Activated T-cell treated with anti-CD3 and anti-CD28 coated beads, Interleukin-2, amount 50 U/mL, for 48 hours (primary cell): ENCODE measurements around the gene CHD3.
"Not testable (repeated sequence)": the region's sequence is repeated elsewhere in the genome, so short reads cannot be mapped to it uniquely, and the experiment has no call there.

Source experiments
- DNase-seq, 2 experiments: peaks; one replicate each; pipeline ENCODE4 v3.0.0-alpha.2; 2020

CHD3 gene

DNA sequence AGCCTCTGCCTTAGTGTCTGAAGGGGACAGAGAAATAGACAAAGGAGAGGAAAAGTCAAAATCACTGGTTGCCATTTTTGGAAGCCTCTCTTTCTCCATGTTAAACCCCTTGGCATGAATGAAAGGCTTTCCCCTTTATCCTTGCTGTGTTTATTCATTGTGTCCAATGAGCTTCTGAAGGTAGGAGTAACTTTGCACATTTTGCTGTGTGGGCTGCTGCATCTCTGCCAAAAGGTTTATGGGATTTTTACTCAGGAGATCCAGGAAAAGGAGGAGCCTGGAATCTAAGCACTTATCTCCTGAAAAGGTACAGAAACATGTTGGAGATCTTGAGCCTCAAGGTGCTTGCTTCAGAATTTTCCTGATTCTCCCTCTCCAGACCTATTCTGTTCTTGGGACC, 47.3 kb downstream of the CHD3 start:
- DNase-seq: no peak

DNA sequence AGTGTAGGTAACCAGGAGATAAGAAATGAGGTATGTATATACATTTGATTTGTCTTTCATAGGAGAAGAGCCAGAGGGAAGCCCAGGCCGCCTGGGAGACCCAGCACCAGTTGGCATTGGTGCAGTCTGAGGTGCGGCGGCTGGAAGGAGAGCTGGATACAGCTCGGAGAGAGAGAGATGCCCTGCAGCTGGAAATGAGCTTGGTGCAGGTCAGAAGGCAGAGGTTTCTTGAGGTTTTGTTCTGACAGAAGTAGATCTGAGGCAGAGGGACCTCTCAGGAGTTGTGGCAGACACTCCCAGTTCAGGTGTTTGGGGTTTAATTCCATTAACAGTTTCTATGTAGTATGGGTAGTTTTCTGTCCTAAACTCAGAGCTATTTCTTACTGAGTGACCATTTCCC, 51.4 kb downstream of the CHD3 start:
- DNase-seq: no peak

DNA sequence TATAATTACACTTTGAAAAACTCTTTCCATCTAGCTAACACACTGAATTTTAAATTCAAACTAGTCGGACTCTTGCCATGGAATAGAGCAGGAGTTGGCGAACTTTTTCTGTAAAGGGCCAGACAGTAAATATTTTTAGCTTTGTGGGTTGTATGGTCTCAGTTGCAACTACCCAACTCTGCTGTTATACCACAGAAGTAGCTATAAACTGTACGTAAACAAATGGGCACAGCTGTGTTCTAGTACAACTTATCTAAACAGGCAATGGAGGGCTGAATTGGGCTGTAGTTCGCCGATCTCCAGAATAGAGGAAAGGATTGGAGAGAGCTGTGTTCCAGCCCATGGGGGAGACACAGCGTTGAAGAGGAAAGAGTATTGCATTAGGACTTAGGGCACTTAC, 52.2 kb downstream of the CHD3 start:
- DNase-seq: no peak

DNA sequence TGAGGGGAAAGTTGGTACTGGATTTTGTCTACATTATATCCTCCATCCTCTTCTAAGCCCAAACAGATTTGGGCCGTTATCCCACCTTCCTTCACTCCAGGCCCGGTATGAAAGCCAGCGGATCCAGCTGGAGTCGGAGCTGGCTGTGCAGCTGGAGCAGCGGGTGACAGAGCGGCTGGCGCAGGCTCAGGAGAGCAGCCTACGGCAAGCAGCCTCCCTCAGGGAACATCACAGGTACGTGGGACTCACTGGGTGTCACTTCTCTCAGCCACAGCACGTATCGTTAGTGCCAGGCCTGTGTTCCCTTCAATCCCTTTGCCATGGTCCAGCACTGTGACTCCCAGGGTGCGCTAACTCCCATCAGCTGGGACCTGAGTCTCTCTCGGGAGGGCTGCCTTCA, 54.7 kb downstream of the CHD3 start:
- DNase-seq: no peak

DNA sequence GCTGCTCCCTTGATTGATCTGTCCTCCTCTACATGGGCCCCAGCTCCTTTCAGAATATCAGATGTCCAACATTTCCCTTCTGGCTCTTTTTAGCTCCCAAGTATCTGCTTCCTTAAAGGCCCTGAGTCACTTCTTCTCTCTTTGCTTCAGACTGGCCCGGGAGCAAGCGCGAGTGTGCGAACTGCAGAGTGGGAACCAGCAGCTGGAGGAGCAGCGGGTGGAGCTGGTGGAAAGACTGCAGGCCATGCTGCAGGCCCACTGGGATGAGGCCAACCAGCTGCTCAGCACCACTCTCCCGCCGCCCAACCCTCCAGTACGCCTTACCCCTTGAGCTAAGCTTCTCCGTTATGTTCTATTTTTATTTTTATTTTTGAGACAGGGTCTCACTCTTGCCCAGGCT, 55.7 kb downstream of the CHD3 start:
- DNase-seq: no peak

DNA sequence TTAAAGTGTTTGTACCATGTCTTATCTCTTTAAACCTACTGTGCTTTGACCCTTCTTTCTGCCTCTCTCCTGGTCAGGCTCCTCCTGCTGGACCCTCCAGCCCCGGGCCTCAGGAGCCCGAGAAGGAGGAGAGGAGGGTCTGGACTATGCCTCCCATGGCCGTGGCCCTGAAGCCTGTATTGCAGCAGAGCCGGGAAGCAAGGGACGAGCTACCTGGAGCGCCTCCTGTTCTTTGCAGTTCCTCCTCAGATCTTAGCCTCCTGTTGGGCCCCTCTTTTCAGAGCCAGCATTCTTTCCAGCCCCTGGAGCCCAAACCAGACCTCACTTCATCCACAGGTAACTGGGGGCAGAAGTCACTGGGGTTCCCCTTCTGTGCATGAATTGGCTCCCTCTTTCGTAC, 57.1 kb downstream of the CHD3 start:
- DNase-seq: no peak

DNA sequence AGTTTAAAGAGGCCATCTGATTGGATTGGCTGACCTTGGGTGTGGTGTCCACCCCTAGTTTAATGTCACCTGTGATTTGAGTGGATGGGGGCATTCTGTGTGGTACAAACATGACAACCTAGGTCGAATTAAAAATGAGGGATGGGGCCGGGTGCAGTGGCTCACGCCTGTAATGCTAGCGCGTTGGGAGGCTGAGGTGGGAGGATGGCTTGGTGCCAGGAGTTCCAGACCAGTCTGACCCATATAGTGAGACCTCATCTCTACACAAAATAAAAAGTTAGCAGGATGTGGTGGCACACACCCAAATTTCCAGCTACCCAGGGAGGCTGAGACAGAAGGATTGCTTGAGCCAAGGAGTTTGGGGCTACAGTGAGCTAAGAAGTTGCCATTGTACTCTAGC, 57.9 kb downstream of the CHD3 start:
- no peak for DNase-seq

DNA sequence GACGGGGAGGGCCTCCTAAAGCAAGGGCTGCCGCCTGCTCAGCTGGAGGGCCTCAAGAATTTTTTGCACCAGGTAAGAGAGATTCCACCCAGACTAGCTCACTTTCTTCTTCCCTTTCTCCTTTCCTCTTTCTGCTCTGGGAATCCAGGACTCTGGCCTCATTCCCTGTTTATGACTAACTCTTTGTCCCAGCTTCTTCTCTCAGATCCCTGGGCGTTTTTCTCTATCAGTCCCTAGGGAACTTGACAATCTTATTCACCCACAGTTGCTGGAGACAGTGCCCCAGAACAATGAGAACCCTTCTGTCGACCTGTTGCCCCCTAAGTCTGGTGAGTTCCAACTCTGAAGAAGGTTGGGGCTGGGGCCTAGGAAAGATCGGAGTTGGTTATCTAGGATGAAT, 59.1 kb downstream of the CHD3 start:
- DNase-seq: no peak

DNA sequence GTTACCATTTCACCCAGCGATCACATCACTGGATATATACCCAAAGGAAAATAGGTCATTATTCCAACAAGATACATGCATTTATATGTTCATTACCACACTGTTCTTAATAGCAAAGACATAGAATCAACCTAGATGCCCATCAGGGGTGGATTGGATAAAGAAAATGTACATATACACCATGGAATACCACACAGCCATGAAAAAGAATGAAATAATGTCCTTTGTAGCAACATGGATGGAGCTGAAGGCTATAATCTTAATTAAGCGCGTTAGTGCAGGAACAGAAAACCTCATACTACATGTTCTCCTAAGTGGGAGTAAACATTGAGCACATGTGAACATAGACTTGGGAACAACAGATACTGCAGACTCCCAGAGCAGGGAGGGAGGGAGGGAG, 62.0 kb downstream of the CHD3 start:
- no peak for DNase-seq

DNA sequence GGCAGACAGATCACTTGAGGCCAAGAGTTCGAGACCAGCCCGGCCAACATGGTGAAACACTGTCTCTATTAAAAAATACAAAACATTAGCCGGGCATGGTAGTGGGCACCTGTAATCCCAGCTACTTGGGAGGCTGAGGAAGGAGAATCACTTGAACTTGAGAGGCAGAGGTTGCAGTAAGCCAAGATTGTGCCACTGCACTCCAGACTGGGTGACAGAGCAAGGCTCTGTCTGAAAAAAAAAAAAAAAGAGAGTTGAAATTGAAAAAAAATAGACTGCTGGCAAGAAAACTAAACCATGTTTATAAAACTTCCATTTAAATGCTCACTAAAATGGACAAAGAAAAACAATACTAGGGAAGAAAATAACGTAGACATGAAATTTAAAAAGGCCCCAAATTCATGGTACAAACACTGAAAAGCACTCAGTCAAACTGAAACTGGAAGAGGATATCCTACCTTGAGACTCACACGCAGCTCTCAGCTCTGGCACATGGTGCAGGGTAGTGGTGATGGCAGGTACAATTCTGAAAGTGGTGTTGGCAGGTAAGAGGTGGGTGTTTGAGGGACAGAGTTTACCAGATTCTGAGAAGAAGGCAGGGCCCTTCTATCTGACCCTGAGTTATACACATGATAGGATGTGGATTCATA, 62.7 kb downstream of the CHD3 start:
- DNase-seq: peak; percentile 51 to 57

DNA sequence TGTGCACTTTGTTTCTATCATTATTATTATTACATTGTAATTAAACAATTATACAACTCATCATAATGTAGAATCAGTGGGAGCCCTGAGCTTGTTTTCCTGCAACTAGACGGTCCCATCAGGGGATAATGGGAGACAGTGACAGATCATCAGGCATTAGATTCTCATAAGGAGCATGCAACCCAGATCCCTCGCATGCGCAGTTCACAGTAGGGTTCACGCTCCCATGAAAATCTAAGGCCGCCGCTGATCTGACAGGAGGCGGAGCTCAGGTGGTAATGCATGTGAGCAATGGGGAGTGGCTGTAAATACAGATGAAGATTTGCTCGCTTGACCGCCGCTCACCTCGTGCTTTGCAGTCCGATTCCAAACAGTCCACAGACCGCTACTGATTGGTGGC, 64.7 kb downstream of the CHD3 start:
- DNase-seq: not testable (repeated sequence)

DNA sequence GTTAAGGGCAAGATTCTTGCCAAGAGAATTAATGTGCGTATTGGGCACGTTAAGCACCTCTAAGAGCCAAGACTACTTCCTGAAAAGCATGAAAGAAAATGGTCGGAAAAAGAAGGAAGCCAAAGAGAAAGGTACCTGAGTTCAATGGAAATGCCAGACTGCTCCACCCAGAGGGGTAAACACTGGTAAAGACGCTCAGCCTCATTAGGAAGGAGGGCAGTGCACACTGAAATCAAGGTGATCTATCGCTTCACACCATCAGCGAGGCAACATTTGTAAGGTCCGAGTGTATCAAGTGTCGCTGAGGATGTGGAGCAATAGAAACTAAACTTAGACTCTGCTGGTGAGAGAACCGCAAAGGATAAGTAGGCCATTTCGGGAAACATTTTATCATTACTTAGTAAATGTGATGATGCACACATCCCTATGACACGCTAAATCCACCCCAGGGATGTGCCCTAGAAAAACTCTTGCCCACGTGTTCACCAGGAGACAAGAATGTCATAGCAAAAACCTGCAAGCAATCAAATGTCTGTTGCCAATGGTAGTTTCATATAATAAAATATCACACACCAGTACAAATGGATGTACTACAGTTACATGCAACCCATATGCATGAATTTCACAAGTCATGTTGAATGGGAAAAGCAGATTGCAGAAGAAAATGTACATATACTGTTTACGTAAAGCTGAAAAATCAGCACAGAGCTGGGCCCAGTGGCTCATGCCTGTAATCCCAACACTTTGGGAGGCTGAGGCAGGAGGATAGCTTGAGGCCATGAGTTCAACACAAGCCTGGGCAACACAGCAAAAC, 67.0 kb downstream of the CHD3 start:
- no peak for DNase-seq

DNA sequence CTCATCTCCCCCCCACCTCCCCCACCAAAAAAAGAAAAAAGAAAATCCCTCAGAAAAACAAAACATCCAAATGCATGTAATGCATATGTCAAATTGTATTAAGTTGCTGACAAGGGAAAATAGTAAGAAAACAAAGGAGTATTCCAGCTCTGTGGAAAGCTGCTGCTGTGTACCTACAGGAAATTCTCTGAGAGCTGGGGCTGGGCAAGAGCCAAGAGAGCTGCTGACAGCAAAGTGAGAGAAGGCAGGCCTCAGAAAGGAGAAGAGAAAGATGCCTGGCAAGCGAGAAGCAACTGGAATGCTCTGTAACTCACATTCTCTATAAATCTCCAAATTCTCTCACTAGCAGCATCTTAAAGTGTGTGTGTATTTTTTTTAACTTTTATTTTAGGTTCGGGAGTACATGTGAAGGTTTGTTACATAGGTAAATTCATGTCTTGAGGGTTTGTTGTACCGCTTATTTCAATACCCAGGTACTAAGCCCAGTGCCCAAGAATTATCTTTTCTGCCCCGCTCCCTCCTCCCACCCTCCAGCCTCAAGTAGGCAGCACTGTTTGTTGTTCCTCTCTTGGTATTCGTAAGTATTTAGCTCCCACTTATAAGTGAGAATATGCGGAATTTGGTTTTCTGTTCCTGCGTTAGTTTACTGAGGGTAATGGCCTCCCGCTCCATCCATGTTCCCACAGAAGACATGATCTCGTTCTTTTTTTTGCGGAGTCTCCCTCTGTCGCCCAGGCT, 67.8 kb downstream of the CHD3 start:
- no peak for DNase-seq

DNA sequence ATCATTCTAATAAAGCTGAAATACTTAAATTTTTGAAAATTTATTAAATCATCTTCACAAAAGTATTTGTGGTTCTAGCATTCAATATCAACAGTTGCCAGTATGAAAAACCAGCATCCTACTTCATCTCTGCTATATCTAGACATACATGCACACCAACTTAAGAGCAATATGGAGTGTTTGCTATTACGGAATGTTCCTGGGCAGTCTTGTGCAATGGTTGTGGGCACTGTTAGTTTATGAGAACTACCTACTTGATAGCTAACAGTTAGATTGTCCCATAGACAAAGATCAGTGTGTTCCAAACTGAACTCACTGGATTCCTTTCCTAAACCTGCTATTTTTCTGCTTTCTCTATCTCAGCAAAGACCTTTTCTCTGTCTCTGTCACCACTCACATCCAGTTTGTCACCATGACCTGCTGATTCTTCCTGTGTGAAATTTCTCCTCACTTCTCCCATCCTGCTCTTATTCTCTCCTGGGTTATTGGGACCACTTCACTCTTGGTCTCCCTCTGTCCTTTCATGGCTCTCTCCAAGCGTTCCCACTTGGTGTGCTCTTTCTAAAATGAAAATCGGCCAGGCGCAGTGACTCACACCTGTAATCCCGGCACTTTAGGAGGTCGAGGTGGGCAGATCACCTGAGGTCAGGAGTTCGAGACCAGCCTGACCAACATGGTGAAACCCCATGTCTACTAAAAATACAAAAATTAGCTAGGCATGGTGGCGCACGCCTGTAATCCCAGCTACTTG, 71.1 kb downstream of the CHD3 start:
- DNase-seq: no peak

DNA sequence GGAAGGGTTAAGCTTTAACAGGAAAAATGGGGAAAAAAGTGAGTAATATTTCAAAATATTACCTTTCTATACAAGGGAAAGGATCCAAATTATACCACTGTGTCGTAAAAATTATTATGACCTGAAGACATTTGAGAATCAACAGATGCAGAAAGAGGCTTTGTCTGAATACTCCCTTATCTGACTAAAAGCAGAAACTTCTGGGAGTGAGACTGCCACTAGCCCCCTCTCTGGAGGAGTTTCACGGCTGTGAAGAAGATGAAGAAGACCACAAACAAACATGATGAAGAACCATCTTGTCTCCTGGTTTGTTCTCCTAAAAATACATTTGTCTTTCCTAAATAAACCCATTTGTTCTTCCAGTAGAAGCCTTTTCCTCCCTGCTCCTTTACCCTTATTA, 72.8 kb downstream of the CHD3 start:
- no peak for DNase-seq
